Thymus (tissue), 11 donors: Measurements from ENCODE around the gene INPP5A. TPM values are rescaled to one million over a fixed set of nuclear protein-coding genes. Genes with fewer than 3 reads are reported as not detected.

Experiments
- DNase-seq, 9 donors: peaks; one replicate each; pipeline ENCODE4 v3.0.0-alpha.2; 2013; ENCODE audit warnings: low spot score in 9 of 9, low read depth in 6 of 9, missing footprints in 1 of 9
- H3K27ac ChIP-seq, 2 donors: one replicate each; pipeline ENCODE4 v1.5.1; 2013; ENCODE audit warnings: control low read depth in 1 of 2, low read depth in 1 of 2, low read length in 1 of 2, mild to moderate bottlenecking in 1 of 2, moderate library complexity in 1 of 2
- H3K27me3 ChIP-seq, 2 donors: one replicate each; pipeline ENCODE4 v1.5.1; 2013; ENCODE audit warnings: low read length in 1 of 2; ENCODE audit not compliant: control insufficient read depth in 2 of 2, insufficient read depth in 1 of 2
- H3K36me3 ChIP-seq, 2 donors: one replicate each; pipeline ENCODE4 v1.5.1; 2013; ENCODE audit warnings: low read length in 1 of 2, mild to moderate bottlenecking in 1 of 2, moderate library complexity in 1 of 2; ENCODE audit not compliant: control insufficient read depth in 2 of 2, insufficient read depth in 2 of 2
- H3K4me1 ChIP-seq, 2 donors: one replicate each; pipeline ENCODE4 v1.5.1; 2013; ENCODE audit warnings: low read length in 2 of 2; ENCODE audit not compliant: control insufficient read depth in 2 of 2, insufficient read depth in 2 of 2
- H3K4me3 ChIP-seq, 2 donors: one replicate each; pipeline ENCODE4 v1.5.1; 2013; ENCODE audit warnings: low read length in 2 of 2, control low read depth in 1 of 2, mild to moderate bottlenecking in 1 of 2
- H3K9me3 ChIP-seq, 2 donors: one replicate each; pipeline ENCODE4 v1.5.1; 2013; ENCODE audit warnings: low read length in 1 of 2, mild to moderate bottlenecking in 1 of 2; ENCODE audit not compliant: control insufficient read depth in 2 of 2, insufficient read depth in 1 of 2
- WGBS: extraction: QIAGEN DNeasy Blood & Tissue Kit; methylation state at CpG from one replicate; pipeline ENCODE4 v1.1.7; 2013; 5-methylcytosine and 5-hydroxymethylcytosine counted together
- polyA plus RNA-seq: library from polyadenylated mRNA; stranded (reverse); fragments of 200-250 nt; gene quantifications from one replicate; pipeline ENCODE4 v1.2.3, GENCODE V29; 2013
- total RNA-seq: library from RNA; stranded (reverse); fragments of 120-200 nt; gene quantifications from one replicate; pipeline ENCODE4 v1.2.4, GENCODE V29; 2013
- donor health status: healthy.

Gene INPP5A
- total and polyA plus RNA-seq, 2 donors: 11.0 to 14.6 TPM

DNA sequence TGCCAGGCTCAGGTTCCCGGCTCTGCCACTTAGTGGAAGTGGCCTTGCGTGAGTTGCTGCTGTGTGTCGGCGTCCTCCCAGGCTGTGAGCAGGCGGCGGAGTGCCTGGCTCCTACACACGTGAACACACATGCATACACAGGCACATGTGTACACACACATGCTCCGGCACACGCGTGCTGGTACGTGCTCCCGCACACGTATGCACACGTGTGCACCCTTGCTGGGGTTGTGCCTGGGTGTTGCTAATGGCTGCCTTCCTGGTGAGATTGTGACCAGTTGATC, 107.6 kb downstream of the INPP5A start:
- Histone ChIP-seq H3K36me3 (peaks cover 0 to 5% of the 10 kb centered on the region in 2 donors), H3K9me3 (peaks cover 0 to 3% of the 10 kb centered on the region in 2 donors), H3K4me1 (no peaks in the 10 kb centered on the region), H3K27ac (no peak overlapping the region), H3K27me3 (no peaks in the 10 kb centered on the region), H3K4me3 (no peak overlapping the region)
- WGBS: 98% methylated on average over 14 of the region's 14 CpGs
- no peak for DNase-seq

DNA sequence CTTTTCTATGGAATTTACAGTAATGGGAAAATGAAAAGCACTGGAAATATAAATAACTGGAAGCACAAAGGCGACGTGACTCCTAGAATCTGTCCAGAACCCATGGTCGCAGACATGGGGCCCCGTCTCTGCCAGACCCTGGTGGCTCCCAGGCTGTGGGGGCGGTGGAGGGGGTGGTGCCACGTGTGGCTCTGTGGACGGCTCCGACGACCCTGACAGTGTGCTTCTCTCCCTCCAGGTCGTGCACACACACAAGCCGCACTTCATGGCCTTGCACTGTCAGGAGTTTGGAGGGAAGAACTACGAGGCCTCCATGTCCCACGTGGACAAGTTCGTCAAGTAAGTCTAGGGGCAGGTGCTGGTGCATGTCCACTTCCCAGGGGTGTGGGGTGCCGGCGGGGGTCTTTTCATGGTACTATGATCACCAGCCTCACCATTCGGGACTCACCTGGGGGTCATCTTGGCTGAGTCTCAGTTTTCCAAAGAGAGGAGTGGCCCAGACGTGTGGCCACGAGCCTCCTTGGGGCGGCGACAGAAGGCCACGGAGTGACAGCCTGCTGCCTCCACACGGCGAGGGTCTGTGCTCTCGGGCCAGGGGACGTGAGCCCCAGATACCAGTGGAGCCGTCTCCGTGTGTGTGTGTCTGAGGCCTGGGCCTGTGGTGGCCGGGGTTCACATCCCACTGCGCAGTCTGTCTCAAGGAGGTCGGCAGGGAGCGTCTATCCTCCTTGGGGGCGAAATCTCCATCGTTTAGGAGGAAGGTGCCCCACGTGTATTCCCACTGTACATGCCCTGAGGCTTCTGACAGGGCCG, 108.2 kb downstream of the INPP5A start:
- WGBS: 97% methylated on average over 36 of the region's 36 CpGs
- H3K27me3 ChIP-seq: no peaks in the 10 kb centered on the region
- peaks cover 0 to 7% of the 10 kb centered on the region in 2 donors for H3K36me3 ChIP-seq
- H3K27ac ChIP-seq: no peak overlapping the region
- no peaks in the 10 kb centered on the region for H3K4me1 ChIP-seq
- no peak overlapping the region for H3K4me3 ChIP-seq
- DNase-seq: no peak
- no peaks in the 10 kb centered on the region for H3K9me3 ChIP-seq

DNA sequence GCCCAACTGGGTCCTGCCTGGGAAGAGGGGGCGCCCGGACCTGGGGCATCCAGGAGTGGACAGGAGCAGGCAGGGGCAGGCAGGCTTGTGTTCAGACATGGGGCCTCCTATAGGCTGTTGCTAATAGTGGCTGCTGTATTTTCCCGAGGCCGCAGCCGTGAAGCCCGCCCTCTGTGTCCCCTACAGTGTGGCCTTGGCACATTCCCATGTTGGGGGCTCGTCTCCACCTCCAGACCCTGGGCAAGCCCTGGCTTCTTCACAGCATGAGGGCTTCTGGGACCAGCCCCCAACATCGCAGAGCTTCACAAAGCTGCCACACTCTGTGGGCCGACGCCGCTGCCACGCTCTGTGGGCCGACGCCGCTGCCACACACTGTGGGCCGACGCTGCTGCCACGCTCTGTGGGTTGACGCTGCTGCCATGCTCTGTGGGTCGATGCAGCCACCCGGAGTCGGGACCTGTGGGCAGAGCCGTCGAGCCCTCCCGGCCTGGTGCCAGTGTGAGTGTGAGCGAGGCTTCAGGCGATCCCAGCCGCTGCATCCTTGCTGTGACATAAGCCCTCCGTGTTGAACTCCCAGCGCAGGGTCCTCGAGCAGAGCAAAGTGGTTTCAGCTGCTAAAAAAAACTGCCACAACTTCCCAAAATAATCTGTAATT, 109.0 kb downstream of the INPP5A start:
- H3K4me1 ChIP-seq: no peaks in the 10 kb centered on the region
- H3K27me3 ChIP-seq: no peaks in the 10 kb centered on the region
- 98% methylated on average over 31 of the region's 31 CpGs for WGBS
- no peak overlapping the region for H3K4me3 ChIP-seq
- no peak overlapping the region for H3K27ac ChIP-seq
- peaks cover 0 to 8% of the 10 kb centered on the region in 2 donors for H3K36me3 ChIP-seq
- no peak for DNase-seq
- H3K9me3 ChIP-seq: no peaks in the 10 kb centered on the region

DNA sequence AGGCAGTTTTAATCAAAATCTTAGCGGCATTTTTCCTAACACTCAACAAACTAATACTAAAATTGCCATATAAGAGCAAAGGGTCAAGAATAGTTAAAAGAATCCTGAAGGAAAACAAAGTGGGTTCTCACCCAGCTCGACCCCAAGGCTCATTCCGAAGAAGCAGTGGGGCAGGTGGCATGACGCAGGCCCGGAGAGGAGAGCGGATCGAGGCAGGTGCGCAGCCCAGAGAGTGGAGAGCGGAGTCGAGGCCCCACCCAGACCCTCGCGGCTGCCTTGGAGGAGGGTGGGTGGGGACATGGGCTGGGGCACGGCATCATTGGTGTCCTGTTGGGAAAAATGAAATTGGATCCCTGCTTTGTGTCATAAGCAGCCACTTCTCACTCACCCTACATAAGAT, 109.8 kb downstream of the INPP5A start:
- 95% methylated on average over 13 of the region's 13 CpGs for WGBS
- no peak overlapping the region for H3K4me3 ChIP-seq
- no peak overlapping the region for H3K27ac ChIP-seq
- H3K36me3 ChIP-seq: peaks cover 0 to 8% of the 10 kb centered on the region in 2 donors
- H3K9me3 ChIP-seq: no peaks in the 10 kb centered on the region
- no peaks in the 10 kb centered on the region for H3K27me3 ChIP-seq
- DNase-seq: no peak
- no peaks in the 10 kb centered on the region for H3K4me1 ChIP-seq

DNA sequence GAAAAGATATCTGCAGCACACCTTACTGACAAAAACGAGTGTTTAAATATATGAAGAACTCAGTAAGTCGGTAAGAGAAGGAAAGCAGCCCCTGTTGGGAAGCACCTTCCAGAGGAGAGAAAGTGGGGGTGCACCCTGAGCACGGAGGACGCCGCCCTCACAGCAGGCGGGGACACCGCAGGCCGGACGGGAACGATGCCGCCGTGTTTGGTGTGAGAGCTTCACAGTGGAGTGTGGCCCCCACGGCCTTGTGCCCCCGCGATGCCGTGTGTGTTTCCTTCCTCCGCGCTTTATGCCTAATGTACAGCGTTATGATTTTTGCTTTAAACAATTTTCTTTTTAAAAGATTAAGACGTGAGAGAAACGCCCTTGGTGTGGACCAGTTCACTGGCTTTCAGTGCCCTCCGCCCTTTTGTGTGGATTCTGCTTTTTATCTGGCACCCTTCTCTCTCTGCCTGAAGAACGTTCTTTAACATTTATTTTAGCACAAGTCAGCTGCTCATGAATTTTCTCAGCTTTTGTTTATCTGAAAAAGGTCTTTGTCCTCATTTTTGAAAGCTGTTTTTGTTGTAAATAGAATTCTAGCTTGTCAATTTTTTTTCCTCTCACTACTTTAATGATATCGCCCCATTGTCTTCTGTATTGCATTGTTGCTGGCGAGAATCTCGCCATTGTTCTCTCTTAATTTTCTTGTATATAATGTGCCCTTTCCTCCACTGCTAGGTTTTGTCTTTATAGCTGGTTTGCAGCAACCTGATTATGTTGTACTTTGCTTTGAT, 110.7 kb downstream of the INPP5A start:
- Histone ChIP-seq H3K36me3 (peaks cover 0 to 14% of the 10 kb centered on the region in 2 donors), H3K27ac (no peak overlapping the region), H3K4me3 (no peak overlapping the region), H3K27me3 (no peaks in the 10 kb centered on the region), H3K4me1 (no peaks in the 10 kb centered on the region), H3K9me3 (no peaks in the 10 kb centered on the region)
- 97% methylated on average over 26 of the region's 26 CpGs for WGBS
- DNase-seq: no peak

- Histone ChIP-seq H3K9me3 (no peaks in the 10 kb centered on the region), H3K36me3 (peaks cover 0 to 14% of the 10 kb centered on the region in 2 donors), H3K27me3 (no peaks in the 10 kb centered on the region), H3K4me1 (no peaks in the 10 kb centered on the region), H3K4me3 (no peak overlapping the region), H3K27ac (no peak overlapping the region)
- 97% methylated on average over 20 of the region's 20 CpGs for WGBS
- no peak for DNase-seq
Observed at GRCh38 chr10:132648851-132649528, 111.4 kb downstream of the INPP5A start.

- no peak overlapping the region for H3K4me3 ChIP-seq
- WGBS: 98% methylated on average over 20 of the region's 20 CpGs
- H3K27ac ChIP-seq: no peak overlapping the region
- no peaks in the 10 kb centered on the region for H3K4me1 ChIP-seq
- no peaks in the 10 kb centered on the region for H3K27me3 ChIP-seq
- peaks cover 0 to 4% of the 10 kb centered on the region in 2 donors for H3K9me3 ChIP-seq
- no peak for DNase-seq
- H3K36me3 ChIP-seq: peaks cover 0 to 9% of the 10 kb centered on the region in 2 donors
Observed at GRCh38 chr10:132649651-132650360, 112.2 kb downstream of the INPP5A start.

GRCh38 chr10:132650611-132651250, 113.1 kb downstream of the INPP5A start:
- DNase-seq: no peak
- WGBS: 97% methylated on average over 20 of the region's 20 CpGs
- no peaks in the 10 kb centered on the region for H3K4me1 ChIP-seq
- peaks cover 0 to 13% of the 10 kb centered on the region in 2 donors for H3K36me3 ChIP-seq
- H3K27ac ChIP-seq: no peak overlapping the region
- H3K9me3 ChIP-seq: peaks cover 0 to 4% of the 10 kb centered on the region in 2 donors
- H3K27me3 ChIP-seq: no peaks in the 10 kb centered on the region
- no peak overlapping the region for H3K4me3 ChIP-seq
